CD4-positive, alpha-beta T cell treated with Interleukin-17A for 1 hour (primary cell): Measurements from ENCODE around the gene PHLDB2.
A peak's percentile ranks its signal among the peaks of the same experiment; 100 is the strongest.

Experiments used
- DNase-seq: peaks from one replicate; pipeline ENCODE4 v3.0.0-alpha.2; 2020

PHLDB2 gene

GRCh38 chr3:111852540-111852939, 6.5 kb upstream of the PHLDB2 start:
- no peak for DNase-seq

- DNase-seq = no peak
Measured at GRCh38 chr3:111853068-111853467, 6.0 kb upstream of the PHLDB2 start.

- DNase-seq = no peak
Measured at GRCh38 chr3:111854990-111855389, 4.1 kb upstream of the PHLDB2 start.

GRCh38 chr3:111856501-111856900, 2.6 kb upstream of the PHLDB2 start:
- no peak for DNase-seq

GRCh38 chr3:111857474-111857873, 1.6 kb upstream of the PHLDB2 start:
- no peak for DNase-seq

- DNase-seq = no peak
Measured at GRCh38 chr3:111858642-111859041, 423 bp upstream of the PHLDB2 start.

- peak; percentile 78 for DNase-seq
Measured at GRCh38 chr3:111859974-111860859, 1.2 kb downstream of the PHLDB2 start.

GRCh38 chr3:111861391-111861790, 2.3 kb downstream of the PHLDB2 start:
- no peak for DNase-seq

GRCh38 chr3:111862415-111862814, 3.4 kb downstream of the PHLDB2 start:
- DNase-seq = no peak

GRCh38 chr3:111862974-111863373, 3.9 kb downstream of the PHLDB2 start:
- no peak for DNase-seq

- DNase-seq = no peak
Measured at GRCh38 chr3:111863942-111864694, 5.1 kb downstream of the PHLDB2 start.

GRCh38 chr3:111864821-111865656, 6.0 kb downstream of the PHLDB2 start:
- no peak for DNase-seq

- DNase-seq = no peak
Measured at GRCh38 chr3:111867889-111868426, 8.9 kb downstream of the PHLDB2 start.

- no peak for DNase-seq
Measured at GRCh38 chr3:111870620-111871019, 11.6 kb downstream of the PHLDB2 start.

- no peak for DNase-seq
Measured at GRCh38 chr3:111871809-111872623, 13.0 kb downstream of the PHLDB2 start.

GRCh38 chr3:111872979-111873378, 13.9 kb downstream of the PHLDB2 start:
- DNase-seq = no peak

- no peak for DNase-seq
Measured at GRCh38 chr3:111874177-111874820, 15.2 kb downstream of the PHLDB2 start.

- DNase-seq = no peak
Measured at GRCh38 chr3:111881480-111881879, 22.4 kb downstream of the PHLDB2 start.

- DNase-seq = no peak
Measured at GRCh38 chr3:111882194-111882593, 23.1 kb downstream of the PHLDB2 start.

- no peak for DNase-seq
Measured at GRCh38 chr3:111882799-111883198, 23.7 kb downstream of the PHLDB2 start.

GRCh38 chr3:111884411-111885018, 25.4 kb downstream of the PHLDB2 start:
- no peak for DNase-seq
